ENCODE data around the gene VSTM2L. TPM values are rescaled to one million over a fixed set of nuclear protein-coding genes. Genes with fewer than 3 reads are reported as not detected.

The VSTM2L gene
- total and polyA plus RNA-seq, 9 of the 15 experiments (the other 6 are each of a cell fraction or from before 2014, with no cell fraction given) = not detected

DNA sequence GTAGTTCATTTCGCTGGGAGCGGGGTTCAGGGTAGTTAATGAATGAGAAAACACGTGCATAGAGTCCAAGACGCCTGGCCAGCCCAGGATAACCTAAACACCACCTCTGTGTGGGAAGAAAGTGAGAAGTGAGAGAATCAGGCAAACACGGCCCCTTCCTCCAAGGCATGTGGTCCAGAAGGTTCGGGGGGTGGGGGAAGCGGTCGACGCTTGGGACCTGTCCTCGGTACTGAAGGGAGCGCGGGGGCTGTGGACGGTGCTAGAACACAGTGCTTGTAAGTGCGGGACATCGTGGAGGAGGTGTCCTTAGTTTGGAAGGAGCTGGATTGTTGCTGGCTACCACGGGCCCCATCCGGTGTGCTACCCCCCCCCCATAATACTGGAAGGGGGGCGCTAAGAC is 1.7 kb upstream of the VSTM2L start (continued):
- TF ChIP-seq, protein P1, sequence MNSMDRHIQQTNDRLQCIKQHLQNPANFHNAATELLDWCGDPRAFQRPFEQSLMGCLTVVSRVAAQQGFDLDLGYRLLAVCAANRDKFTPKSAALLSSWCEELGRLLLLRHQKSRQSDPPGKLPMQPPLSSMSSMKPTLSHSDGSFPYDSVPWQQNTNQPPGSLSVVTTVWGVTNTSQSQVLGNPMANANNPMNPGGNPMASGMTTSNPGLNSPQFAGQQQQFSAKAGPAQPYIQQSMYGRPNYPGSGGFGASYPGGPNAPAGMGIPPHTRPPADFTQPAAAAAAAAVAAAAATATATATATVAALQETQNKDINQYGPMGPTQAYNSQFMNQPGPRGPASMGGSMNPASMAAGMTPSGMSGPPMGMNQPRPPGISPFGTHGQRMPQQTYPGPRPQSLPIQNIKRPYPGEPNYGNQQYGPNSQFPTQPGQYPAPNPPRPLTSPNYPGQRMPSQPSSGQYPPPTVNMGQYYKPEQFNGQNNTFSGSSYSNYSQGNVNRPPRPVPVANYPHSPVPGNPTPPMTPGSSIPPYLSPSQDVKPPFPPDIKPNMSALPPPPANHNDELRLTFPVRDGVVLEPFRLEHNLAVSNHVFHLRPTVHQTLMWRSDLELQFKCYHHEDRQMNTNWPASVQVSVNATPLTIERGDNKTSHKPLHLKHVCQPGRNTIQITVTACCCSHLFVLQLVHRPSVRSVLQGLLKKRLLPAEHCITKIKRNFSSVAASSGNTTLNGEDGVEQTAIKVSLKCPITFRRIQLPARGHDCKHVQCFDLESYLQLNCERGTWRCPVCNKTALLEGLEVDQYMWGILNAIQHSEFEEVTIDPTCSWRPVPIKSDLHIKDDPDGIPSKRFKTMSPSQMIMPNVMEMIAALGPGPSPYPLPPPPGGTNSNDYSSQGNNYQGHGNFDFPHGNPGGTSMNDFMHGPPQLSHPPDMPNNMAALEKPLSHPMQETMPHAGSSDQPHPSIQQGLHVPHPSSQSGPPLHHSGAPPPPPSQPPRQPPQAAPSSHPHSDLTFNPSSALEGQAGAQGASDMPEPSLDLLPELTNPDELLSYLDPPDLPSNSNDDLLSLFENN (IDR thresholded peaks at IDR 0.05; ENCODE audit: low read depth in 2 of 2, low read length in 2 of 2) = no peak
- no peak for TF ChIP-seq FOSL1 (tag; conservative IDR thresholded peaks at IDR 0.05)
- TF ChIP-seq EHMT2 (IDR thresholded peaks at IDR 0.05) = peak; percentile 95
- TF ChIP-seq, protein P2, sequence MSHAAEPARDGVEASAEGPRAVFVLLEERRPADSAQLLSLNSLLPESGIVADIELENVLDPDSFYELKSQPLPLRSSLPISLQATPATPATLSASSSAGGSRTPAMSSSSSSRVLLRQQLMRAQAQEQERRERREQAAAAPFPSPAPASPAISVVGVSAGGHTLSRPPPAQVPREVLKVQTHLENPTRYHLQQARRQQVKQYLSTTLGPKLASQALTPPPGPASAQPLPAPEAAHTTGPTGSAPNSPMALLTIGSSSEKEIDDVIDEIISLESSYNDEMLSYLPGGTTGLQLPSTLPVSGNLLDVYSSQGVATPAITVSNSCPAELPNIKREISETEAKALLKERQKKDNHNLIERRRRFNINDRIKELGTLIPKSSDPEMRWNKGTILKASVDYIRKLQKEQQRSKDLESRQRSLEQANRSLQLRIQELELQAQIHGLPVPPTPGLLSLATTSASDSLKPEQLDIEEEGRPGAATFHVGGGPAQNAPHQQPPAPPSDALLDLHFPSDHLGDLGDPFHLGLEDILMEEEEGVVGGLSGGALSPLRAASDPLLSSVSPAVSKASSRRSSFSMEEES (CRISPR knock-in tag; IDR thresholded peaks at IDR 0.05) = no peak
- TF ChIP-seq, protein P3, sequence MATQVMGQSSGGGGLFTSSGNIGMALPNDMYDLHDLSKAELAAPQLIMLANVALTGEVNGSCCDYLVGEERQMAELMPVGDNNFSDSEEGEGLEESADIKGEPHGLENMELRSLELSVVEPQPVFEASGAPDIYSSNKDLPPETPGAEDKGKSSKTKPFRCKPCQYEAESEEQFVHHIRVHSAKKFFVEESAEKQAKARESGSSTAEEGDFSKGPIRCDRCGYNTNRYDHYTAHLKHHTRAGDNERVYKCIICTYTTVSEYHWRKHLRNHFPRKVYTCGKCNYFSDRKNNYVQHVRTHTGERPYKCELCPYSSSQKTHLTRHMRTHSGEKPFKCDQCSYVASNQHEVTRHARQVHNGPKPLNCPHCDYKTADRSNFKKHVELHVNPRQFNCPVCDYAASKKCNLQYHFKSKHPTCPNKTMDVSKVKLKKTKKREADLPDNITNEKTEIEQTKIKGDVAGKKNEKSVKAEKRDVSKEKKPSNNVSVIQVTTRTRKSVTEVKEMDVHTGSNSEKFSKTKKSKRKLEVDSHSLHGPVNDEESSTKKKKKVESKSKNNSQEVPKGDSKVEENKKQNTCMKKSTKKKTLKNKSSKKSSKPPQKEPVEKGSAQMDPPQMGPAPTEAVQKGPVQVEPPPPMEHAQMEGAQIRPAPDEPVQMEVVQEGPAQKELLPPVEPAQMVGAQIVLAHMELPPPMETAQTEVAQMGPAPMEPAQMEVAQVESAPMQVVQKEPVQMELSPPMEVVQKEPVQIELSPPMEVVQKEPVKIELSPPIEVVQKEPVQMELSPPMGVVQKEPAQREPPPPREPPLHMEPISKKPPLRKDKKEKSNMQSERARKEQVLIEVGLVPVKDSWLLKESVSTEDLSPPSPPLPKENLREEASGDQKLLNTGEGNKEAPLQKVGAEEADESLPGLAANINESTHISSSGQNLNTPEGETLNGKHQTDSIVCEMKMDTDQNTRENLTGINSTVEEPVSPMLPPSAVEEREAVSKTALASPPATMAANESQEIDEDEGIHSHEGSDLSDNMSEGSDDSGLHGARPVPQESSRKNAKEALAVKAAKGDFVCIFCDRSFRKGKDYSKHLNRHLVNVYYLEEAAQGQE (IDR thresholded peaks at IDR 0.05; ENCODE audit: borderline replicate concordance) = peak; percentile 97
- TF ChIP-seq, protein P3 (CRISPR knock-in tag; IDR thresholded peaks at IDR 0.05; ENCODE audit: low read depth) = peak; percentile 84
- TF ChIP-seq HDAC1 (IDR thresholded peaks at IDR 0.05) = peak in 1 of 2 experiments; percentile 28; a peak in 1 of 4 replicates
- no peak for TF ChIP-seq ZNF311 (CRISPR knock-in tag; IDR thresholded peaks at IDR 0.05)
- TF ChIP-seq MIER1 (IDR thresholded peaks at IDR 0.05; ENCODE audit: low read depth) = peak; percentile 88
- 0 out of 2 replicates have a peak, but pooled peaks have one; percentile 27 for TF ChIP-seq CREM (IDR thresholded peaks at IDR 0.05; ENCODE audit: low read depth)

Data from K562 (cell line).